Ascending aorta (tissue), 2 donors: ENCODE measurements around the gene MRPS34. TPM values are rescaled to one million over a fixed set of nuclear protein-coding genes. Genes with fewer than 3 reads are reported as not detected.

Source experiments
- DNase-seq, 2 donors: peaks; one replicate each; pipeline ENCODE4 v3.0.0-alpha.2; 2019; ENCODE audit warnings: low spot score in 2 of 2
- H3K27ac ChIP-seq, 2 donors: fragments of 200-600 bp; sonication (generic); one replicate each; pipeline ENCODE4 v1.5.1; 2016 to 2017; ENCODE audit warnings: mild to moderate bottlenecking in 1 of 2
- H3K27me3 ChIP-seq: fragments of 200-600 bp; sonication (generic); one replicate; pipeline ENCODE4 v1.5.1; 2017
- H3K36me3 ChIP-seq, 2 donors: fragments of 200-600 bp; sonication (generic); one replicate each; pipeline ENCODE4 v1.5.1; 2016
- H3K4me1 ChIP-seq, 2 donors: fragments of 200-600 bp; sonication (generic); one replicate each; pipeline ENCODE4 v1.5.1; 2016 to 2017; ENCODE audit warnings: mild to moderate bottlenecking in 1 of 2
- H3K4me3 ChIP-seq, 2 donors: fragments of 200-600 bp; sonication (generic); one replicate each; pipeline ENCODE4 v1.5.1; 2016 to 2017; ENCODE audit warnings: mild to moderate bottlenecking in 1 of 2
- H3K9me3 ChIP-seq, 2 donors: fragments of 200-600 bp; sonication (generic); one replicate each; pipeline ENCODE4 v1.5.1; 2016
- CTCF ChIP-seq, 3 experiments: fragments of 200-600 bp in 2 of 3; fragments of 450-650 bp in 1 of 3; sonication (generic) in 2 of 3; IDR thresholded peaks; one replicate each; pipeline ENCODE4 v1.5.1; 2016 to 2019; ENCODE audit warnings: antibody characterized with exemption in 3 of 3, mild to moderate bottlenecking in 1 of 3, moderate library complexity in 1 of 3
- intact Hi-C: fragments of 100-400 bp; cut with DNase I; formaldehyde crosslinking; loops from one replicate; pipeline ENCODE4 v1.15.1; 2023
- total RNA-seq: library from RNA; depleted of rRNA; stranded (reverse); fragments of >200 nt; gene quantifications from one replicate; pipeline ENCODE4 v1.1.0, GENCODE V29; 2016

The MRPS34 gene
- total RNA-seq, 1 donor from 2014 or later: 170 TPM

GRCh38 chr16:1745900-1746692 lies 26.8 kb downstream of the MRPS34 start:
- intact Hi-C loops: no loop called here
- peaks cover 68 to 79% of the 10 kb centered on the region in 2 donors for H3K36me3 ChIP-seq
- no peak for TF ChIP-seq CTCF (IDR thresholded peaks at IDR 0.05)

DNA sequence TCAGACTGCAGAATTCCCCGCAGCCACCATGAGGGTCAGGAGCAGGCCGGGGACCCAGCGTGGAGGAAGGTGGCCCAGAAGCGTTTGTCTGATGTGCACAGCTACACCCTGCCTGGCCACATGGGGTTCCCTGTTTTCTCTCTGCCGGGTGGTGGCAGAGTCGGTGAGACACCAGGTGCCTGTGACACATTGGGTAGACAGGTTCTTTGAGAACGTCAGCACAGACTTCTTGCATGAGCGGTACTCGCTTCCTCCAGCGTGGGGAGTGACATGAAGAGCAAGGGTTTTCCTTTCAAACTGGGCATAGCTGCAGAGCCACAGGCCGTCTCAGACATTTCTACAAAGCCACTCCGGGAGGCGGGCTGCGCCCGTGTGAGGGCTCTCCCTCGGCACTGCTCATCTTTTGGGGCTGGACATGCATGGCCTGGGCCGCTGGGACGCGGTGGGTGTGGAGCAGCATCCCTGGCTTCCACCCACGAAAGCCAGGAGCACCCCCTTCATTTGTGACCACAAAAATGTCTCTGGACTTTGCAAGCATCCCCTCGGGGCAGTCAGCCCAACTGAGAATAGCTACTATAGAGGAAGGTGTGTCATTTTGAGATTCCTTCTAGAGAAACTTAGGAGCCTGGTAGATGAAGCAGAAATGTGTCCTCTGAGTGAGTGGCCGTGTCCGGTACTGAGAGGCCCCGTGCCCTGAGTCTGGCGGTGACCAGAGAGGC lies 27.6 kb downstream of the MRPS34 start:
- no peak overlapping the region for H3K4me3 ChIP-seq
- no peaks in the 10 kb centered on the region for H3K9me3 ChIP-seq
- no peak overlapping the region for H3K27ac ChIP-seq
- intact Hi-C loops: no loop called here
- H3K4me1 ChIP-seq: no peaks in the 10 kb centered on the region
- no peak for TF ChIP-seq CTCF (IDR thresholded peaks at IDR 0.05)
- no peak for DNase-seq
- peaks cover 66 to 78% of the 10 kb centered on the region in 2 donors for H3K36me3 ChIP-seq
- no peaks in the 10 kb centered on the region for H3K27me3 ChIP-seq

More at GRCh38 chr16:1745900-1746692, 26.8 kb downstream of the MRPS34 start:
- Histone ChIP-seq H3K27ac (no peak overlapping the region), H3K9me3 (no peaks in the 10 kb centered on the region), H3K4me1 (no peaks in the 10 kb centered on the region), H3K27me3 (no peaks in the 10 kb centered on the region), H3K4me3 (no peak overlapping the region)
- no peak for DNase-seq

DNA sequence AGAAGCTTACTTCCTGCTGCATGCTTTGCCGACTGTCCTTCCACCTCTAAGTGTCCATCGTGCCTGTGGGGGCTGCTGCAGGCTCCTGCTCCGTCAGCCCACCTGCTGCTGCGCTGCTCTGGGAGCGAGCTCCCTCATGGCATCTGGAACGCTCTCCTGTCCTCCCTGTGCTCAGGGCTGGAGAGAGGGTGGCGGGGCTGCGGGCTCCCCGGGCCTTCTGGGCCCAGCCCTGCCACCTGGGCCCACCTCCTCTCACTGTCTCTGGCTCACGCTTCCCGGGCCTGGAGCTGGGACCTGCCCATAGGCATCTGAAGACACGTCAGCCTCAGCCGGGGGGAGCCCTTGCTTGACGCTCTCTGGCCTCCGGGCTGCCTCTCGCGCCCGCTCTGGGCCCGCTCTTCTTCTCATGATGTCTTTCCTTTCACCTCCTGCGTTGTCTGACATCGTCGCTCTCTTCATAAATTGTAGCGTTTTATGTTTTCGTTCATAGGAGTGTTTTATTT lies 28.5 kb downstream of the MRPS34 start:
- no peak for DNase-seq
- H3K9me3 ChIP-seq: no peaks in the 10 kb centered on the region
- no peaks in the 10 kb centered on the region for H3K4me1 ChIP-seq
- peaks cover 61 to 69% of the 10 kb centered on the region in 2 donors for H3K36me3 ChIP-seq
- no peak overlapping the region for H3K4me3 ChIP-seq
- TF ChIP-seq CTCF (IDR thresholded peaks at IDR 0.05): no peak
- no peaks in the 10 kb centered on the region for H3K27me3 ChIP-seq
- H3K27ac ChIP-seq: no peak overlapping the region
- intact Hi-C loops: no loop called here

DNA sequence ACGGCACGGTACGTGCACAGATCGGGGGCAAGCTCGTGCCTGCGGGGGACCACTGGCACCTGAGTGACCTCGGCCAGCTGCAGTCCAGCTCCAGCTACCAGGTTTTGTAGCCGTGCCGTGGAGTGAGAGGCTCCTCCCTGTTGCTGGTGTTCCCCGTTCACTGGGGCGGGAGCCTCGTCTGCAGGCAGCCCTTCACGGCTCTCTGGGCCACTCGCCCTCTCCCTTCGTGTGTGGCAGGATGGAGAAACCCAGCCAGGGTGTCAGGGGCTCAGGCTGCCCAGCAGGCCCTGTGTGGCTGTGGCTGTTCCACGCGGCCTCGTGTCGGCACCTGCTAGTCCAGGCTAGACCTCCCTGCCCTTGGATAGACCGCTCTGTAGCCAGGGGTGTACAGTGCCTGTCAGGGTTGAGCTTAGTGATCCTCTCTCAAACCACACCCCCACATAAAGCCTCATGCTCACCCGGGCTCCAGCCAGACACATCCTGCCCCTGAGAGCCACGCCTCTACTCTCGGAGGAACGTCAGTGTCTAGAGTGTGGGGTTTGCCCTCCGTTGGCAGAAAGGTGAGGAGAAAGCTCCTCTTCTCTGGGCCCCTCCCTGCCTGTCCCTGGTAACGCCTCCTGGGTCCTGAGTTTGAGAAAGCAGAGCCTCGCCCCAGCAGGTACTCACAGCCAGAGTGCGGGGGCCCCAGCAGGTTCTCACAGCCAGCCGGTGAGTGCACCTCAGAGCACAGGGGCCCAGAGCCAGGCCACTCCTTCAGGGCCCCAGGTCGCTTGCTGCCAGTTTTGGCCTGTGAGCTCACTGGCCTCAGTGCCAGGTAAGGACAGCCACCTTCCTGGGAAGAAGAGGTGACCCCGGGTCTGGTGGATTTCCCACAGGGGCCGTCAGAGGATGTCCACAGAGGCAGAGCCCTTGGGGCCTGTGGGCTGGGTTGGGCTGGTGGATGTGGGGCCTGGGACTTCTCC lies 29.3 kb downstream of the MRPS34 start:
- no peaks in the 10 kb centered on the region for H3K9me3 ChIP-seq
- no peak for DNase-seq
- H3K36me3 ChIP-seq: peaks cover 54 to 61% of the 10 kb centered on the region in 2 donors
- TF ChIP-seq CTCF (IDR thresholded peaks at IDR 0.05): no peak
- no peaks in the 10 kb centered on the region for H3K4me1 ChIP-seq
- intact Hi-C loops: no loop called here
- no peaks in the 10 kb centered on the region for H3K27me3 ChIP-seq
- no peak overlapping the region for H3K27ac ChIP-seq
- no peak overlapping the region for H3K4me3 ChIP-seq

- no peak for DNase-seq
- H3K4me1 ChIP-seq: no peaks in the 10 kb centered on the region
- H3K27ac ChIP-seq: no peak overlapping the region
- H3K27me3 ChIP-seq: no peaks in the 10 kb centered on the region
- H3K4me3 ChIP-seq: no peak overlapping the region
- intact Hi-C loops: no loop called here
- H3K36me3 ChIP-seq: peaks cover 34 to 41% of the 10 kb centered on the region in 2 donors
- no peaks in the 10 kb centered on the region for H3K9me3 ChIP-seq
- TF ChIP-seq CTCF (IDR thresholded peaks at IDR 0.05): no peak
Observed at GRCh38 chr16:1741553-1742165, 31.3 kb downstream of the MRPS34 start.
